Measurements from ENCODE around the gene ATP1A4.

The ATP1A4 gene

DNA sequence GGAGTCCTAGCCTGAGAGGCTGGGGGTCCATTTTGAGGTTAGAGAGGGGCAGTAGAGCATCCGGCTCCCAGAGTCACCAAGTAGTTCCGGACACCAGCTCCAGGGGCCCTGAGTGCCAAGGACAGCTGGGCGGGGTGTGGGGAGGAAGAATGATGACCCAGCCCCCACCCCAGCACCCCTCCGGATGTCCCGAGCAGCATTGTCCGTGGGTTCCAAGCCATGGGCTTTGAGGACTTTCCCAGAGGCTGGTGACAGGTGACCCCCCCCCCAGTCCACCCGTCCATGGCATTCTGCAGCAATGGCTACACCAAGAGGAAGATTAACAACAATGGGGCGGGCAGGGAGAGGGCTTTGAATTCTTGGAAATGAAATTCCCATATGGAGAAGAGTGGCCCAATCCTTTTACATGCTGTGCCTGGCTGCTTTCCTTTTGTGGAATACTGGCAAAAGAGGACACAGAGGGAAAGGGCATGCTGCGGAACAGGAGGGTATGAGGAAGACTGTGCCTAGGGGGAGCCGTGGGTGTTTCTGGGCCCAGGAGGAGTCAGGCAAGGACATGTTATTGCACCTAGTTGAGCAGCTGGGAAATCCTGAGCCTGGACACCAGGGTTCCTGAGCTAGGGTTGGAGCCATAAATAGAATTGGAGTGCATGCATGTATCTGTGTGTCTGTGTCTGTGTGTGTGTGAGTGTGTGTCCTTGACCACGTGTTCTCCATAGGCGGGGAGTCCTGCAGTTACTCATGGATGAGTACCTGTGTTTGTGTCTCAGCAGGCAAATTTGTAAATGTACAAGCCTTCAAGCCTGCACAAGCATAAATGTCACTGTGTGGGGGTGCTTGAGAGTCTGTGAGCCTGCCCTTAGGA is 34.9 kb upstream of the ATP1A4 start:
- H3K4me3 ChIP-seq (ENCODE audit: control insufficient read depth, low read depth, low read length), result no peak overlapping the region
- TF ChIP-seq, protein P1, sequence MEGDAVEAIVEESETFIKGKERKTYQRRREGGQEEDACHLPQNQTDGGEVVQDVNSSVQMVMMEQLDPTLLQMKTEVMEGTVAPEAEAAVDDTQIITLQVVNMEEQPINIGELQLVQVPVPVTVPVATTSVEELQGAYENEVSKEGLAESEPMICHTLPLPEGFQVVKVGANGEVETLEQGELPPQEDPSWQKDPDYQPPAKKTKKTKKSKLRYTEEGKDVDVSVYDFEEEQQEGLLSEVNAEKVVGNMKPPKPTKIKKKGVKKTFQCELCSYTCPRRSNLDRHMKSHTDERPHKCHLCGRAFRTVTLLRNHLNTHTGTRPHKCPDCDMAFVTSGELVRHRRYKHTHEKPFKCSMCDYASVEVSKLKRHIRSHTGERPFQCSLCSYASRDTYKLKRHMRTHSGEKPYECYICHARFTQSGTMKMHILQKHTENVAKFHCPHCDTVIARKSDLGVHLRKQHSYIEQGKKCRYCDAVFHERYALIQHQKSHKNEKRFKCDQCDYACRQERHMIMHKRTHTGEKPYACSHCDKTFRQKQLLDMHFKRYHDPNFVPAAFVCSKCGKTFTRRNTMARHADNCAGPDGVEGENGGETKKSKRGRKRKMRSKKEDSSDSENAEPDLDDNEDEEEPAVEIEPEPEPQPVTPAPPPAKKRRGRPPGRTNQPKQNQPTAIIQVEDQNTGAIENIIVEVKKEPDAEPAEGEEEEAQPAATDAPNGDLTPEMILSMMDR (conservative IDR thresholded peaks at IDR 0.05; ENCODE audit: control insufficient read depth, insufficient read depth, low read depth, low read length), result no peak
- DNase-seq (ENCODE audit: low read depth), result peak; percentile 52

- TF ChIP-seq, protein P1 (conservative IDR thresholded peaks at IDR 0.05; ENCODE audit: control insufficient read depth, insufficient read depth, low read depth, low read length), result no peak
- H3K4me3 ChIP-seq (ENCODE audit: control insufficient read depth, low read depth, low read length), result no peak overlapping the region
- no peak for DNase-seq (ENCODE audit: low read depth)
Measured at GRCh38 chr1:160117300-160117699, 34.1 kb upstream of the ATP1A4 start.

- H3K4me3 ChIP-seq (ENCODE audit: control insufficient read depth, low read depth, low read length), result no peak overlapping the region
- TF ChIP-seq, protein P1 (conservative IDR thresholded peaks at IDR 0.05; ENCODE audit: control insufficient read depth, insufficient read depth, low read depth, low read length), result no peak
- peak; percentile 29 for DNase-seq (ENCODE audit: low read depth)
Measured at GRCh38 chr1:160117709-160118183, 33.7 kb upstream of the ATP1A4 start.

DNA sequence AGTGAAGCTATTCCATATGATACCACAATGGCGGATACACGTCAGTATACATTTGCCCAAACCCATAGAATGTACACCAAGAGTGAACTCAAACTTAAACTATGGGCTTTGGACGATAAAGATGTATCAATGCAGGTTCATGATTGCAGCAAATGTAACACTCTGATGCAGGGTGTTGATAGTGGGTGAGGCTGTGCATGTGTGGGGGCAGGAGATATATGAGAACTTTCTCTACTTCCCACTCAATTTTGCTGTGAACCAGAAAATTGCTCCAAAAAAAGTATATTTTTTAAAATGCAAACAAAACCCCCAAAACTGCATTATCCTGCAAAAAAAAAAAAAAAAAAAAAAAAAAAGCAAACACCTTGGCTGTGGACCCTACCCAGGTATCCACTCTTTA is 32.5 kb upstream of the ATP1A4 start:
- H3K4me3 ChIP-seq (ENCODE audit: control insufficient read depth, low read depth, low read length), result no peak overlapping the region
- DNase-seq (ENCODE audit: low read depth), result no peak
- TF ChIP-seq, protein P1 (conservative IDR thresholded peaks at IDR 0.05; ENCODE audit: control insufficient read depth, insufficient read depth, low read depth, low read length), result no peak

- DNase-seq (ENCODE audit: low read depth), result no peak
- TF ChIP-seq, protein P1 (conservative IDR thresholded peaks at IDR 0.05; ENCODE audit: control insufficient read depth, insufficient read depth, low read depth, low read length), result no peak
- H3K4me3 ChIP-seq (ENCODE audit: control insufficient read depth, low read depth, low read length), result no peak overlapping the region
Measured at GRCh38 chr1:160120797-160121196, 30.6 kb upstream of the ATP1A4 start.

DNA sequence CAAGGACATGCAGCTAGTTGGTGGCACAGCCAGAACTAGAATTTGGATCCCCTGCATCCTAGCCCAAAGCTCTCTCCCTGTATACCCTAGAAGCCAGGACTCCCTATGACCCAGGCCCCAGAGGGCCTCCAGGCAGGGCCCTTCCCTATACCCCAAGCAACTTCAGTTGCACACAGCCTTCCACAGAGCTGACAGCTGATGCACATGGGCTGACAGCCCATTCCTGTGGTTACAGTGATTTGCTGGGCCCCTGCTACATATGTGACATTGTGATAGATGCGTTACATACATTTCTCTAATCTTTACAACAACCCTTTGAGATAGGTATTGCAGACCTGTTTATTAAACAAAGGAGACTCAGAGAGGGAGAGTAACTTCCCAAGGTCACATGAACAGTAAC is 30.0 kb upstream of the ATP1A4 start:
- DNase-seq (ENCODE audit: low read depth), result no peak
- H3K4me3 ChIP-seq (ENCODE audit: control insufficient read depth, low read depth, low read length), result no peak overlapping the region
- TF ChIP-seq, protein P1 (conservative IDR thresholded peaks at IDR 0.05; ENCODE audit: control insufficient read depth, insufficient read depth, low read depth, low read length), result no peak

All from fibroblast of mammary gland (primary cell).